SH-SY5Y (cell line): ENCODE results near the gene CES3.

ENCODE experiments used
- GATA2 ChIP-seq: IDR thresholded peaks from 2 replicates; pipeline ENCODE4 v1.6.1; 2011; ENCODE audit warnings: mild to moderate bottlenecking, low read depth, low read length
- GATA3 ChIP-seq: IDR thresholded peaks from 2 replicates; pipeline ENCODE4 v1.6.1; 2011; ENCODE audit warnings: low read depth, mild to moderate bottlenecking, low read length, moderate library complexity

GRCh38 chr16:66976746-66977145 is 15.7 kb downstream of the CES3 start:
- TF ChIP-seq GATA3 (no peak), GATA2 (no peak)
